ENCODE data around the gene MYOG. TPM values are rescaled to one million over a fixed set of nuclear protein-coding genes. Genes with fewer than 3 reads are reported as not detected.

MYOG gene
- total RNA-seq, 4 donors from 2014 or later, result not detected

DNA sequence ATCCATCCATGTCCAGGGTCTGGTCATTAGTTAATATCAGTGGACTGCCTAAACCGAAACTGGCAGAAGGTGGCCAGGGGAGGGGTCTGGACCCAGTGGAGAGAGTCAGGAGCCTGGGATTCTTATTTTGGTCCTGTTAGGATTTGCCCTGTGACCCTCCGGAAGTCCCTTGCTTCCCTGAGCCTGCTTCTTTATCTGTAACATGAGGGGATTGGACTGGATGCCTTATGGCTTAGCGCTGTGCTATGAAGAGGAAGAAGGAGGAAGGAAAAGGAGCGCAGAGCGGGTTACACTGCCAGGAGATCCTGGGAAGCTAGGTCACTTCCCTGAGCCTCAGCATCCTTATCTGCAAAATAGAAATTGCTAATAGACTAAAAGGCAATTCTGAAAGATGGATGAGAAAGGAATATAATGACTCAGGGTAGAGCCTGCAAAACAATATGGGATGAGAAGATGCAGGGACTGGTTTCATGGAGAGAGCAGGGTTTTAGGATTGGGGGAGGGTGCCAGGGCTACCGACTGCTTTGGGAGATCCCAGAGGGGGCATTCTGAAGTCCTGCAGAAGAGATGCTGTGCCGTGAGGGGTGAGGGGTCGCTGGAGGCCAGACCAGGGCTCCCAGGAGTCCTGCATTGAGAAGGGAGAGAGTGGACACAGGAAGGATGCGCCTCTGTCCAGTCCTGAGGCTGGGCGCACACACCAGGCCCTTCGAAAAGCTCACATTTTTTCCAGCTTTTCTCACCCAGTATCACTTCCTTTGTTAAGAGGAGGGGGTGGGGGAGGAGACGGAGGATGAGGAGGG is 41.3 kb upstream of the MYOG start:
- peaks cover 37 to 45% (median 43%) of the 10 kb centered on the region in 4 donors for H3K4me1 ChIP-seq
- no peak for DNase-seq (ENCODE audit: extremely low spot score)
- H3K9me3 ChIP-seq, result no peaks in the 10 kb centered on the region
- no peak for TF ChIP-seq EP300 (IDR thresholded peaks at IDR 0.05)
- no peak for TF ChIP-seq POLR2AphosphoS5 (IDR thresholded peaks at IDR 0.05)
- no peak for TF ChIP-seq POLR2A (IDR thresholded peaks at IDR 0.05; ENCODE audit: low read depth)
- TF ChIP-seq, protein P1, sequence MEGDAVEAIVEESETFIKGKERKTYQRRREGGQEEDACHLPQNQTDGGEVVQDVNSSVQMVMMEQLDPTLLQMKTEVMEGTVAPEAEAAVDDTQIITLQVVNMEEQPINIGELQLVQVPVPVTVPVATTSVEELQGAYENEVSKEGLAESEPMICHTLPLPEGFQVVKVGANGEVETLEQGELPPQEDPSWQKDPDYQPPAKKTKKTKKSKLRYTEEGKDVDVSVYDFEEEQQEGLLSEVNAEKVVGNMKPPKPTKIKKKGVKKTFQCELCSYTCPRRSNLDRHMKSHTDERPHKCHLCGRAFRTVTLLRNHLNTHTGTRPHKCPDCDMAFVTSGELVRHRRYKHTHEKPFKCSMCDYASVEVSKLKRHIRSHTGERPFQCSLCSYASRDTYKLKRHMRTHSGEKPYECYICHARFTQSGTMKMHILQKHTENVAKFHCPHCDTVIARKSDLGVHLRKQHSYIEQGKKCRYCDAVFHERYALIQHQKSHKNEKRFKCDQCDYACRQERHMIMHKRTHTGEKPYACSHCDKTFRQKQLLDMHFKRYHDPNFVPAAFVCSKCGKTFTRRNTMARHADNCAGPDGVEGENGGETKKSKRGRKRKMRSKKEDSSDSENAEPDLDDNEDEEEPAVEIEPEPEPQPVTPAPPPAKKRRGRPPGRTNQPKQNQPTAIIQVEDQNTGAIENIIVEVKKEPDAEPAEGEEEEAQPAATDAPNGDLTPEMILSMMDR (IDR thresholded peaks at IDR 0.05), result no peak
- 30% methylated on average over 11 of the region's 12 CpGs for WGBS
- H3K27ac ChIP-seq (replicated peaks in 1 of 4), result no peak overlapping the region
- H3K27me3 ChIP-seq, result peaks cover 0 to 55% (median 7%) of the 10 kb centered on the region in 4 donors
- peak overlapping the region; percentile 47 to 64 (median 50) for H3K4me3 ChIP-seq
- intact Hi-C loops (cut with DNase I), result loop anchor here (5.0 kb wide), 1 partner anchor 90 kb away; no protein-coding TSS in a partner anchor
- H3K36me3 ChIP-seq, result no peaks in the 10 kb centered on the region

DNA sequence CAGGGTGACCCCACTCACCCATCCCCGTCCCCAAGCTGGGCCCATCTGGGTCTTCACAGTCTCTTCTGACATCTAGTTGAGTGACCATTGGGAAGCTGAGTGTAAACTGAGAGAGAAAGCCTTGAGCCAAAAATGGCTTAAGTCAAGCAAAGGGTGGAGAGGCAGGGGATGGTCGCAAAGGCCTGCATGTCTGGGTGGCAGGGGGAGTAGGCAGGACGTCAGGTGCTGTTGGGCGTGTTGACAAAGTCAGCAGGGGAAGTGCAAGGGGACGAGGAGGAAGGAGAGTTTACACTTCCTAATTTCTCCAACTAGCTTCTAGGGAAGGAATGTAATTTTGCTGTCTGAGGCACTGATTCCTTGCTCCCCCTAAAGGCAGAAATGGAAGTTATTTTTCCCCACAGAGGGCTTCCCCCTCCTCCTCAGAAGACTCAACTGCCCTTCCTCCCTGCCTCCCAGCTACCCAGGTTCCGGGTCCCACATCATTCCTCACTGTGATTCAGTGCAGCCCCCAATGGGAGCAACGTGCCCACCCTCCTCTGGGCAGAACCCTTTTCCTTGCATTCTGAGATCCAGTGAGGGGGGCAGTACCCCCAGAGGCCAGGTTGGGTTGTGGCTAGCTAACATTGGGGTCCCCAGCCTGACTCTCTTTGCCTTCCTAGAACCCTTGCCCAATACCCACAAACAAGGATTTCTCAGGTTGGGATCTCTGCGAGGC is 40.5 kb upstream of the MYOG start:
- 31% methylated on average over 8 of the region's 8 CpGs for WGBS

DNA sequence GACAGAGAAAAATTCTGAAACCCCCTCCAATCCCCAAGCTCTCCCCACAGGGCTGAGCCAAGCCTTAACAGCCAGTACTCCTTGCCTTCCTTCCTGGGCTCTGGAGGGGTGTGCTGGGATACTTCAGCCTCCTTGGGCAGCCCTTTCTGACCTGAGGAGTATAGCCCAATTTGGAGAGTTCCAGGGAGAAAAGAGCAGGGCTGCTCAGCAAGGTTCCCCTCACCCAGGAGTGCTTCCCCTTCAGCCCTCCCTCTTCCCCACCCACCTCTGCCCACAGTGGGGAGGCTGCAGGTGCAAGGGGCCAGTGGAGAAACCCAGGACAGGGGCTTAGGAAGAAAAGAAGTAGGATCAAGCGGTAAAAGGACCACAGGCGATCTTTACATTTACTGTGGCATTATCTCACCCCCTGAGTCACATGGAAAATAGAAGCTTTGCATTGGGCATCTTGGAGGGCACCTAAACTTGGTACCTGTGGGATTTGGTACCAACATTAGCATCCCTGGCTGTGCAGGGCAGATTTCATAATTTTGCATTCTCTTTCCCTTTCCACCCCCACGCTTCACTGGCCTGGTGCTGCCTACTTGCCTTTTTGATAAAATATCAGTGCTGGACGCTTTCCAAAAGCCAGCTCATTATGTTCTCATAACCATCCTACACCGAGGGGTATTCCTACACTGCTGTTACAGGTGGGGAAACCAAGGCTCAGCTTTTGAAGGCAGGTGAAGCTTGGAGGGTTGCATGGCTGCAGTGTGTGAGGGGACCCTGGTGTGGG is 38.9 kb upstream of the MYOG start:
- TF ChIP-seq EP300 (IDR thresholded peaks at IDR 0.05), result no peak
- TF ChIP-seq, protein P1 (IDR thresholded peaks at IDR 0.05), result no peak
- TF ChIP-seq POLR2A (IDR thresholded peaks at IDR 0.05; ENCODE audit: low read depth), result no peak
- TF ChIP-seq POLR2AphosphoS5 (IDR thresholded peaks at IDR 0.05), result no peak
- Histone ChIP-seq H3K4me1 (peaks cover 29 to 40% (median 33%) of the 10 kb centered on the region in 4 donors), H3K27ac (replicated peaks in 1 of 4) (no peak overlapping the region), H3K27me3 (peaks cover 0 to 77% (median 13%) of the 10 kb centered on the region in 4 donors), H3K9me3 (no peaks in the 10 kb centered on the region), H3K4me3 (no peak overlapping the region), H3K36me3 (no peaks in the 10 kb centered on the region)
- DNase-seq (ENCODE audit: extremely low spot score), result no peak
- intact Hi-C loops (cut with DNase I), result loop anchor here (5.0 kb wide), 1 partner anchor 87 kb away; no protein-coding TSS in a partner anchor
- WGBS, result 77% methylated on average over 5 of the region's 5 CpGs

More for the DNA sequence above, 40.5 kb upstream of the MYOG start:
- Histone ChIP-seq H3K9me3 (no peaks in the 10 kb centered on the region), H3K27me3 (peaks cover 0 to 63% (median 7%) of the 10 kb centered on the region in 4 donors), H3K27ac (replicated peaks in 1 of 4) (no peak overlapping the region), H3K4me1 (peaks cover 37 to 45% (median 43%) of the 10 kb centered on the region in 4 donors), H3K36me3 (no peaks in the 10 kb centered on the region), H3K4me3 (no peak overlapping the region)
- TF ChIP-seq POLR2A (IDR thresholded peaks at IDR 0.05; ENCODE audit: low read depth) (no peak), EP300 (IDR thresholded peaks at IDR 0.05) (no peak), POLR2AphosphoS5 (IDR thresholded peaks at IDR 0.05) (no peak)
- TF ChIP-seq, protein P1 (IDR thresholded peaks at IDR 0.05), result peak in 2 of 3 experiments; percentile 28 to 50
- DNase-seq (ENCODE audit: extremely low spot score), result no peak
- intact Hi-C loops (cut with DNase I), result loop anchor here (5.0 kb wide), 1 partner anchor 89 kb away; no protein-coding TSS in a partner anchor

DNA sequence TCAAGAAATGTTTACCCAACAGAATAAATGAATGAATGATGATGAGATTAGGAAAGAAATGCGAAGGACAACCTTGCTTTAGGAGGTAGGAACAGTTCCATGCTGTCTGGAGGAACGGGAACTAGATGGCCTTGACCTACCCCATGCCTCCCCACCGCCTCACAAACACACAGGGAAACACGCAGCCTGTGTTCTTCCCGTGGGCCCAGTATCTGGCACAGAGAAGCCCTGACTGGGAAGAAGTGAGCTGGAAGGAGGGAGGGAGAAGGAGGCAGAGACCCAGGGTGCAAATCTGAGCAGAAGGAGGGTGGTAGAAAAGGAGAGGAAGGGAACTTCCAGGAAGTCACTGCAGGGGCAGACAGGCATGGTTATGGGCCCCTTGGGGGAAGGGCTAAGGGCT is 38.2 kb upstream of the MYOG start:
- WGBS, result 56% methylated on average over 5 of the region's 5 CpGs
- Histone ChIP-seq H3K4me3 (no peak overlapping the region), H3K9me3 (no peaks in the 10 kb centered on the region), H3K4me1 (peaks cover 24 to 32% (median 27%) of the 10 kb centered on the region in 4 donors), H3K27ac (replicated peaks in 1 of 4) (no peak overlapping the region), H3K36me3 (no peaks in the 10 kb centered on the region), H3K27me3 (peaks cover 0 to 85% (median 19%) of the 10 kb centered on the region in 4 donors)
- intact Hi-C loops (cut with DNase I), result no loop called here
- no peak for TF ChIP-seq POLR2A (IDR thresholded peaks at IDR 0.05; ENCODE audit: low read depth)
- no peak for TF ChIP-seq POLR2AphosphoS5 (IDR thresholded peaks at IDR 0.05)
- TF ChIP-seq EP300 (IDR thresholded peaks at IDR 0.05), result no peak
- TF ChIP-seq, protein P1 (IDR thresholded peaks at IDR 0.05), result no peak
- DNase-seq (ENCODE audit: extremely low spot score), result no peak

Data from esophagus muscularis mucosa (tissue), 4 donors.